IPS-18c (cell line): ENCODE measurements around the gene RET.

Source experiments
- H3K4me3 ChIP-seq: 2 replicates; pipeline ENCODE4 v1.7.0; 2013; ENCODE audit warnings: low read depth, mild to moderate bottlenecking, low read length, moderate library complexity; ENCODE audit not compliant: insufficient read depth
- H3K9me3 ChIP-seq: one replicate; pipeline ENCODE4 v1.6.1; 2013; ENCODE audit warnings: mild to moderate bottlenecking, low read length, moderate library complexity; ENCODE audit not compliant: control insufficient read depth, insufficient read depth

Gene RET

DNA sequence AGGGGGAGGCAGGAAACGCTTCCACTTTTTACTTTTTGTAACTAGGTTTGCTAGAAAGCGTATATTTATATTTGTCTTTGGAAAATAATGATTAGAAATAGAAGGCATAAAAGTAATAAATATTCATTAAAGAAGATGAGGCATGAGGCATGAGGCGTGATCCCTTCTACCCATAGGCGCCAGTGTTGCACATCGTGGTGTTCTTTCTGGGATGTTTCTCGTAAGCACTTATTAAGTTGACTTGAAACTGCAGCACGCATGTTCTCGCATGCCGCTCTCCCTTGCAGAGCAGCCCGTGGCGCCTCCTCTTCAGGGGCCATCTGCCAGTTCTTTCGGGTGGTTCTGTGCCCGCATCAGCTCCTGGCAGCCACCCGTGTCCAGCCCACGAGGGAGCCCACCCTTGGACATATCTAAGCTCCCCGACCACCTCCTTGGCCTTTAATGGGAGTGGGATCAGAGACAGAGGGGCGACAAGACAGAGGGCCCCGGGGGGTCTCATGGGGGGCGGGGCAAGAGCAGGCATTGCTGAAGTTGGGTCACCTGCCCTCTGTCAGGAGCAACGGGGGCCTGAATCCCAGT, 32.9 kb downstream of the RET start:
- H3K4me3 ChIP-seq = no peak overlapping the region

GRCh38 chr10:43110338-43111071, 33.6 kb downstream of the RET start:
- no peaks in the 10 kb centered on the region for H3K9me3 ChIP-seq
- H3K4me3 ChIP-seq = no peak overlapping the region

More for the DNA sequence above, 32.9 kb downstream of the RET start:
- no peaks in the 10 kb centered on the region for H3K9me3 ChIP-seq

DNA sequence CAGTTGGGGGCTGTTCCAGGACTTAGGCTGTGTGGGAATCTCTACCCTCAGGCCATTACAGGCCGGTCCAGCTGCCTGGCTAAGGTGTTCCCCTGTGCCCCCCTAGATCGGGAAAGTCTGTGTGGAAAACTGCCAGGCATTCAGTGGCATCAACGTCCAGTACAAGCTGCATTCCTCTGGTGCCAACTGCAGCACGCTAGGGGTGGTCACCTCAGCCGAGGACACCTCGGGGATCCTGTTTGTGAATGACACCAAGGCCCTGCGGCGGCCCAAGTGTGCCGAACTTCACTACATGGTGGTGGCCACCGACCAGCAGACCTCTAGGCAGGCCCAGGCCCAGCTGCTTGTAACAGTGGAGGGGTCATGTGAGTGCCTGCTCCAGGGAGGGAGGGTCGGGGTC, 34.2 kb downstream of the RET start:
- H3K4me3 ChIP-seq = no peak overlapping the region

GRCh38 chr10:43111921-43112607, 35.2 kb downstream of the RET start:
- H3K9me3 ChIP-seq = peaks cover under 1% of the 10 kb centered on the region
- no peak overlapping the region for H3K4me3 ChIP-seq

More for the DNA sequence above, 34.2 kb downstream of the RET start:
- H3K9me3 ChIP-seq = no peaks in the 10 kb centered on the region

GRCh38 chr10:43112608-43112961, 35.7 kb downstream of the RET start:
- Histone ChIP-seq H3K9me3 (peaks cover 2% of the 10 kb centered on the region), H3K4me3 (no peak overlapping the region)

DNA sequence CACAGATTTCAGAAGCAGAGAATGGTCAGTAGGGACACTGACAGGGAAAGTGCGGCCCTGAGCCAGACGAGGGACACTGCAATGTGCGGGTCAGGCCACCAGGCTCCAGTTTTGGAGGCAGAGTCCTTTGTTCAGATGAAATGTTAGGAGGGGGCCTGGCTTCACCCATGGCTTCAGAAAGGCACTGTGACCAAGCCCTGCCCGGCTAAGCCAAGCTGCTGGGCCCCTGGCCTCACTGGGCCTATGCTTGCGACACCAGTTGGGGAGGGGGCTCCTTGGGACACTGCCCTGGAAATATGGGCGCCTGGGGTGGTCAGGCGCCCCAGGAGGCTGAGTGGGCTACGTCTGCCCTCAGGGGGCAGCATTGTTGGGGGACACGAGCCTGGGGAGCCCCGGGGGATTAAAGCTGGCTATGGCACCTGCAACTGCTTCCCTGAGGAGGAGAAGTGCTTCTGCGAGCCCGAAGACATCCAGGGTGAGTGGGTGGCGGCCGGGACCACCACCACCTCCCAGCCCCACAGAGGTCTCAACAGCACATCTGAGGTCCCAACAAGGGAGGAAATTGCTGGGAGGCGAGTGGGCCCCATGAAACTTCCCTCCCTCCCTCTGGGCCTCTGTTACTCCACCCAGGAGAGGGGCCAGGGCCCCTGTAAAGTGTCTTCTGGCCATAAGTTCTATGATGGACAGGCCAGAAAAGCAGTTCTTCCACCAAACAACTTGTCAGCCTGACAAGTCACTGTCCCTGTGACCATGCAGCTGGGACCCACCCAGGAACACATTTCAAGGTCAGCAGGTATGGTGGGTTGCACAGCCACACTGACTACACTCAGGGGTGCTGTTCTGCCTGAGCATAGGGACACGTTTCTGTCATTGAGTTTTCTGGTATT, 36.6 kb downstream of the RET start:
- Histone ChIP-seq H3K4me3 (no peak overlapping the region), H3K9me3 (peaks cover 2% of the 10 kb centered on the region)

DNA sequence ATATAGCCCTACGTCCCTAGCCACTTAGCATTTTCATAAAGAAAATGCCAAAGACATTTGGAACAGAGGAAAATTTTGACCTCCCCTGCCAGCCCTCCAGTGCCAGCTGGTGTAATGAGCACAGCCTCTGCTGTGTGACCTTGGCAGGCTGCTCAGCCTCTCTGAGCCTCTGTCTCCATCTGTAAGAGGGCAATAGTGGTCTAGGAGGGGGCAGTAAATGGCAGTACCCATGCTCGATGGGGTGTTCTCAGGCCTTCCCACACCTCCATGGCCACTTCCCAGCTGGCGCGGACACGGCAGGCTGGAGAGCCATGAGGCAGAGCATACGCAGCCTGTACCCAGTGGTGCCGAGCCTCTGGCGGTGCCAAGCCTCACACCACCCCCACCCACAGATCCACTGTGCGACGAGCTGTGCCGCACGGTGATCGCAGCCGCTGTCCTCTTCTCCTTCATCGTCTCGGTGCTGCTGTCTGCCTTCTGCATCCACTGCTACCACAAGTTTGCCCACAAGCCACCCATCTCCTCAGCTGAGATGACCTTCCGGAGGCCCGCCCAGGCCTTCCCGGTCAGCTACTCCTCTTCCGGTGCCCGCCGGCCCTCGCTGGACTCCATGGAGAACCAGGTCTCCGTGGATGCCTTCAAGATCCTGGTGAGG, 37.3 kb downstream of the RET start:
- Histone ChIP-seq H3K4me3 (no peak overlapping the region), H3K9me3 (peaks cover 2% of the 10 kb centered on the region)

- H3K4me3 ChIP-seq = no peak overlapping the region
- peaks cover 2% of the 10 kb centered on the region for H3K9me3 ChIP-seq
These were observed 38.1 kb downstream of the RET start for GRCh38 chr10:43114743-43115611.

GRCh38 chr10:43115881-43116595, 39.2 kb downstream of the RET start:
- Histone ChIP-seq H3K4me3 (no peak overlapping the region), H3K9me3 (peaks cover 2% of the 10 kb centered on the region)

GRCh38 chr10:43116596-43116995, 39.7 kb downstream of the RET start:
- Histone ChIP-seq H3K9me3 (peaks cover 2% of the 10 kb centered on the region), H3K4me3 (no peak overlapping the region)

- Histone ChIP-seq H3K9me3 (peaks cover 2% of the 10 kb centered on the region), H3K4me3 (no peak overlapping the region)
These were observed 40.3 kb downstream of the RET start for GRCh38 chr10:43117031-43117776.

DNA sequence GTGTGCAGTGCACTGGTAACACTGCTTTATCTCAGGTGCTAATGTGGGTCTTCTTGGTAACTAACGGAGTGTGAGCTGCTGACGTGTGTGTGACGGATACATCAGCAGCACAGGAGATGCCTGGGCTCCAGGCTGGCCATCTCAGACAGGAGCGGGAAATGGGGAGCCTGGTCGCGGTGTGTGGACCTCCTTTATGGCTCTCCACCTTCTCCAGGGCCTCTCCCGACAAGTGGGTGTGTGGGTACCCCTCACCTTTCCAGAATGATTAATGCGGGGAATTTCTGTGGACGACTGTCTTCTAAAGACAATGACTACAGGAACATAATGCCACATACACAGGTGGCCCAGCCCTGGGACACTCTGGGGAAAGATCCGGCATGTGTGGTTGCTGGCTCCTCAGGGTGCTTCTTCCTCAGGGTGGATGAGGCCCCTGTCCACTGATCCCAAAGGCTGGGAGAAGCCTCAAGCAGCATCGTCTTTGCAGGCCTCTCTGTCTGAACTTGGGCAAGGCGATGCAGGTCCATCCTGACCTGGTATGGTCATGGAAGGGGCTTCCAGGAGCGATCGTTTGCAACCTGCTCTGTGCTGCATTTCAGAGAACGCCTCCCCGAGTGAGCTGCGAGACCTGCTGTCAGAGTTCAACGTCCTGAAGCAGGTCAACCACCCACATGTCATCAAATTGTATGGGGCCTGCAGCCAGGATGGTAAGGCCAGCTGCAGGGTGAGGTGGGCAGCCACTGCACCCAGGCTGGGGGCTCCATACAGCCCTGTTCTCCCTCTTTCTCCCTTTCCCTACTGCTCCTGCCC, 41.1 kb downstream of the RET start:
- no peak overlapping the region for H3K4me3 ChIP-seq
- H3K9me3 ChIP-seq = peaks cover 2% of the 10 kb centered on the region

DNA sequence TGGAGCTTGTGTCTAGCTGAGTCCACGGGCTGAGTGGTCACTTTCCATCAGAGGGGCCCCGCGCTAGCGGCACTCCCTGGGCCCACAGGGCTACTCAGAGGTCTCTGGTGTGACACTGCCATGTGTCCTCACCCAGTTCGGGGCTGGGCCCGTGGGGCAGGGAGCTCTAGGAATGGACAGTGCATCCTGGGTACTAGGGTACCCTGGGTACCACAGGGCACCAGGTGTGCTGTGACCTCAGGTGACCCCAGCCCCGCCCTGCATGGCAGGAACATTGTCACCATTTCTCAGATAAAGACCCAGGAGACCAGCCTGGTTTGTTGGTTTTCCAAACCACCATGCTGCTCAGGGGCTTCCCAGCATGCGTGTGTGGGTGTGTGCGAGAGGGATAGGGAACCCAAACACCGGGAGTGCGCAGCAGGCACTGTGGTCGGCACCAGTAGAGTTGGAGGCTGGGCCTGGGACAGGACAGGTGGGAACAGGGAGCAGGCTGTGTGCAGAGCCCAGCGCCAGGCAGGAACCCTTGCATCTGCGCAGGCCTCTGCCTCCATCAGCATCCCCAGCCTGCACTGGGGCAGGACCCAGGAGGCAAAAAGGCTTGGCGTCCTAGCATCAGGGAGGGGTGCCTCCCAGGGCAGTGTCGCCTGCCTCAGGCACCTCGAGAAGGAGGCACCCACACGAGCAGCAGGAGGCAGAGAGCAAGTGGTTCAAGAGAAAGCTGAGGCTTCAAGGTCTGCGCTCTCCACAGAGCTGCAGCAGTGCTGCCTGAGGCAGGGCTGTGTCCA, 42.0 kb downstream of the RET start:
- no peak overlapping the region for H3K4me3 ChIP-seq
- peaks cover 2% of the 10 kb centered on the region for H3K9me3 ChIP-seq
